Adrenal gland (tissue), 5 donors: ENCODE measurements around the gene CLCNKB.

Experiments used
- CTCF ChIP-seq, 6 experiments: fragments of 450-650 bp in 4 of 6; fragments of 200-600 bp in 2 of 6; sonication (generic) in 1 of 6; IDR thresholded peaks; 1 replicate in 5 of 6; 2 replicates in 1 of 6; pipeline versions ENCODE4 v1.5.1 to v1.8.0; 2016 to 2021; ENCODE audit warnings: antibody characterized with exemption in 6 of 6, mild to moderate bottlenecking in 2 of 6, moderate library complexity in 1 of 6
- POLR2A ChIP-seq, 2 donors: fragments of 450-650 bp; IDR thresholded peaks; one replicate each; pipeline ENCODE4 v1.6.1; 2017; ENCODE audit warnings: antibody characterized with exemption in 2 of 2, mild to moderate bottlenecking in 2 of 2, moderate library complexity in 1 of 2
- donor health status: DM: no; HTN: no; CAD: no.

- TF ChIP-seq CTCF (IDR thresholded peaks at IDR 0.05) (no peak), POLR2A (IDR thresholded peaks at IDR 0.05) (no peak)
Observed at GRCh38 chr1:16015491-16015890, 28.1 kb upstream of the CLCNKB start.
